WERI-Rb-1 (cell line): ENCODE results near the gene DPH7.
"Not testable (repeated sequence)": the region's sequence is repeated elsewhere in the genome, so short reads cannot be mapped to it uniquely, and the experiment has no call there.

Source experiments
- DNase-seq: peaks from one replicate; pipeline ENCODE4 v3.0.0-alpha.2; 2020
- H3K27ac ChIP-seq: fragments of 250-450 bp; sonication (Bioruptor Pico); 2 replicates; pipeline ENCODE4 v1.5.1; 2020; ENCODE audit warnings: mild to moderate bottlenecking, moderate library complexity
- H3K27me3 ChIP-seq: fragments of 250-450 bp; sonication (Bioruptor Pico); 2 replicates; pipeline ENCODE4 v1.5.1; 2021; ENCODE audit warnings: mild to moderate bottlenecking, low read depth, moderate library complexity; ENCODE audit not compliant: insufficient read depth, severe bottlenecking
- H3K36me3 ChIP-seq: fragments of 250-450 bp; sonication (Bioruptor Pico); 2 replicates; pipeline ENCODE4 v1.5.1; 2020; ENCODE audit warnings: mild to moderate bottlenecking, moderate library complexity
- H3K4me3 ChIP-seq: 2 replicates; pipeline ENCODE4 v1.5.1; 2011; ENCODE audit warnings: low read depth, mild to moderate bottlenecking, control low read depth, low read length
- H3K9me3 ChIP-seq: fragments of 250-450 bp; sonication (Bioruptor Pico); 2 replicates; pipeline ENCODE4 v1.5.1; 2021; ENCODE audit warnings: mild to moderate bottlenecking, moderate library complexity; ENCODE audit not compliant: severe bottlenecking
- CTCF ChIP-seq: IDR thresholded peaks from 2 replicates; pipeline ENCODE4 v1.5.1; 2011; ENCODE audit warnings: low read depth, mild to moderate bottlenecking, control low read depth, inconsistent platforms, low read length

Gene DPH7

GRCh38 chr9:137534256-137535119 lies 44.2 kb downstream of the DPH7 start:
- Histone ChIP-seq H3K36me3 (no peaks in the 10 kb centered on the region), H3K4me3 (no peak overlapping the region), H3K27ac (no peak overlapping the region), H3K27me3 (no peaks in the 10 kb centered on the region), H3K9me3 (no peaks in the 10 kb centered on the region)
- peak; percentile 35 for DNase-seq
- TF ChIP-seq CTCF, result peak; percentile 64

GRCh38 chr9:137532891-137533468 lies 45.7 kb downstream of the DPH7 start:
- H3K27ac ChIP-seq, H3K9me3 ChIP-seq, H3K27me3 ChIP-seq, H3K4me3 ChIP-seq, H3K36me3 ChIP-seq, DNase-seq: not testable (repeated sequence)

- no peaks in the 10 kb centered on the region for H3K9me3 ChIP-seq
- H3K27ac ChIP-seq, result no peak overlapping the region
- no peaks in the 10 kb centered on the region for H3K27me3 ChIP-seq
- H3K36me3 ChIP-seq, result no peaks in the 10 kb centered on the region
- no peak for TF ChIP-seq CTCF
- DNase-seq, result no peak
- no peak overlapping the region for H3K4me3 ChIP-seq
These were observed 47.5 kb downstream of the DPH7 start for GRCh38 chr9:137531099-137531765.

- H3K27ac ChIP-seq, result no peak overlapping the region
- H3K9me3 ChIP-seq, result no peaks in the 10 kb centered on the region
- no peak for DNase-seq
- H3K36me3 ChIP-seq, result no peaks in the 10 kb centered on the region
- no peak for TF ChIP-seq CTCF
- no peak overlapping the region for H3K4me3 ChIP-seq
- H3K27me3 ChIP-seq, result no peaks in the 10 kb centered on the region
These were observed 48.4 kb downstream of the DPH7 start for GRCh38 chr9:137530331-137530730.

GRCh38 chr9:137524981-137525317 lies 53.8 kb downstream of the DPH7 start:
- Histone ChIP-seq H3K36me3 (no peaks in the 10 kb centered on the region), H3K27ac (no peak overlapping the region)
- no peak for DNase-seq

More at GRCh38 chr9:137524981-137525317, 53.8 kb downstream of the DPH7 start:
- no peaks in the 10 kb centered on the region for H3K27me3 ChIP-seq
- H3K4me3 ChIP-seq, result no peak overlapping the region
- H3K9me3 ChIP-seq, result no peaks in the 10 kb centered on the region
- no peak for TF ChIP-seq CTCF
